Measurements from ENCODE around the gene GUCD1.
A peak's percentile ranks its signal among the peaks of the same experiment; 100 is the strongest.

The GUCD1 gene

GRCh38 chr22:24590596-24591173, 35.7 kb upstream of the GUCD1 start:
- no peak for DNase-seq (ENCODE audit: low spot score)

DNA sequence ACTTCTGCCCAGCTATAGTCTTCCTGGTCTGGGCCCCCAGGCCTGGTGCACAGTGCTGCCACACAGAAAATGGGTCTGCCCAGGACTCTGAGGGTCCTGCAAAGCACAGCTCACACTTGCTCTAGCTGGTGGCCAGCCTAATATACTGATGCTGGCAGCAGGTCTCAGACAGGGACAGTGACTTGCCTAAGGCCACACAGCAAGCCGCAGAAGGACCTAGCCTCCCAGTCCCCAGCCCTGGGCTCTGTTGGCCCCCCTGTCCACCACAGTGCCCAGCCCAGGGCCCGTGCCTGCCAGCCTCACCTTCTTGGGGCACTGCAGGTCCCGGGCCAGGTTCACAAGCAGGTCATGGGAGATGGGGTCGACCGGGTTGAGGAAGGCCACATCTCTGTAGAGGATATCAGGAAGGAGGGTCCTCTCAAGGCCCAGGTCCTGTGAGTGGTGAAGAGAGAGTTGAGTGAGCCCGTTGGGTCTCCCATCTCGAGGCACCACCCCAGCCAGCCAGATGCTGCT, 34.6 kb upstream of the GUCD1 start:
- DNase-seq (ENCODE audit: low spot score) = no peak

GRCh38 chr22:24588757-24589481, 34.0 kb upstream of the GUCD1 start:
- DNase-seq (ENCODE audit: low spot score) = no peak

DNA sequence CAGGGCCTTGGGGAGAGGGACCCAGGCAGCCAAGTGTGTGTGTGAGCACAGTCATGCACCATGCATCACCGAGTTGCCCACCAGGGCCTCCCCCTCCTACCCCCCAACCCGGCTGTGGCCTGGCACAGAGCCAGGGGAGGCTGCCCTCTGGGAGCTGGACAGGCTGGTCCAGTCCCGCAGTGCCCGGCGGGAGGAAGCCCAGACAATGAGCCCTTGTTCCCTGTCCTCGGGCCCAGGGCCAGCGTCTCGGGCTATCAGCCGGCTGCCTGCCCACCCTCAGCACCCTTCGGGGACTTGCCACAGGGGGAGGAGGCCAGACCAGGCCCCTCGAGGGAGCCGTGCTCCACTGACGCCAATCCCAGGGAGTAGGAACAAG, 33.4 kb upstream of the GUCD1 start:
- no peak for DNase-seq (ENCODE audit: low spot score)

- no peak for DNase-seq (ENCODE audit: low spot score)
These were observed 33.0 kb upstream of the GUCD1 start for GRCh38 chr22:24587948-24588347.

GRCh38 chr22:24587251-24587650, 32.3 kb upstream of the GUCD1 start:
- no peak for DNase-seq (ENCODE audit: low spot score)

DNA sequence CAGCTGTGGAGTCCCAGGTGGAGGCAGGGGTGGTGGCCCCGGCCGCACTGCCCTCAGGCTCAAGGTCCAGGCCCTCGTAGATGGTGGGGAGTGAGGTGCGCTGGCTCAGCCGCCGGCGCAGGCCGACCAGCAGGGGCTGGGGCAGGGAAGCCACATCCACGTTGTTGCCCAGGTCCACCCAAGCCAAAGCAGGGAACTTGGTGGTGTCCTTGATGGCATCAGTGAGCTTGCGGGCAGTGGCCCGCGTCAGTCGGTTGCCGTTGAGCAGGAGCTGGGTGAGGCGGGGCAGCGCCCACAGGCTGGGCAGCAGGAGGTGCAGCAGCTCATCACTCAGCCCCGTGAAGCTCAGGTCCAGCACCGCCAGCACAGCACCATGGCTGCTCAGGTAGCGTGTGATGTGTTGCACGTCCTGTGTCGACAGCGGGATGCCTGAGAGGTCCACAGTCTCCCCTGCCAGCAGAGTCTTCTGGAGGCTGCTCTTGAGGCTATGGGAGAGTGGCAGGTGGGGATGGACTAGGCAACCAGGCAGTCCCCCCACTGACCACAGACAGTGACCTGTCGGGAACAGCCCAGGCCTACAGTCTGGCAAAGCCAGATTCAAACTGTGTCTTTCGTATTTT, 31.1 kb upstream of the GUCD1 start:
- no peak for DNase-seq (ENCODE audit: low spot score)

GRCh38 chr22:24585461-24585860, 30.5 kb upstream of the GUCD1 start:
- DNase-seq (ENCODE audit: low spot score) = no peak

DNA sequence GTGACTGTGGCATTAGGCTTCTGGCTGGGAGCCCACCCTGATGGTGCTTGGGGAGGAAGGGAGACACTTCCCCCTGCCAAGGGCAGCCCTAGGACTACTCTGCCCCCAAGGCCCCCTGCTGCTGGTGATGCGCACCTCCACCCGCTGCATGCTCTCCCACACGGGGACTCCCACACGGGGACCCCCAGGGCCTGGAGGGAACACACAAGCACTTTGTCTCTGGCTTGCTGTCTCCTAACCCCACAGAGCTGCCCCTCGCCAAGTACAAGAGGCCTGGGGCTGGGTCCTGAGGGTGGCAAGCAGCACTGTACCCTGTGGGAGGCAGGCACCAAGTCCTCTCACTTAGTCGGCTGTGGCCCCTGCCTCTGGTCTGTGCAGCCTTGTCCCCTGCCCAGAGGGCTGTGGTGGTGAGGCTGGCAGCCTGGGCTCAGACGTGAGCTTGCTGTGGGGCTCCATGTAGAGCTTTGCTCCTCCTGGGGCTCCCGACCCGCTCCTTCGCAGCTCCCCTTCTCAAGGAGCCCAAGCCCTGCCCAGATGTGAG, 30.0 kb upstream of the GUCD1 start:
- DNase-seq (ENCODE audit: low spot score) = no peak

- no peak for DNase-seq (ENCODE audit: low spot score)
These were observed 29.3 kb upstream of the GUCD1 start for GRCh38 chr22:24584166-24584790.

GRCh38 chr22:24583221-24584165, 28.6 kb upstream of the GUCD1 start:
- DNase-seq (ENCODE audit: low spot score) = no peak

GRCh38 chr22:24582056-24582814, 27.3 kb upstream of the GUCD1 start:
- DNase-seq (ENCODE audit: low spot score) = no peak

GRCh38 chr22:24580276-24580675, 25.3 kb upstream of the GUCD1 start:
- no peak for DNase-seq (ENCODE audit: low spot score)

DNA sequence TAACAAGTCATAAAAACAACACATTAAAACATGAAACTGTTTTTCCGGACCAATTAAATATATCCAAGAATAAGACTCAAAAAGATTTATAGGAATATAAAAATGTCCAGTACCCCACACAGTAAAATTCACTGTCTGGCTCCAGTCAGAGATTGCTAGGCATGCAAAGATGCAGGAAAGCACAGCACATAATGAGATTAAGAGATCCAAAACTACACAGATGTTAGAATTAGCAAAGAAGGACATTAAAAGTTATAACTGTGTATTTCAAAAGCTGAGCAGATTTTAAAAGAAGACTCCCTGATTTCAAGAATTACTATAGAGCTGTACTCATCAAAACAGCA, 24.3 kb upstream of the GUCD1 start:
- no peak for DNase-seq (ENCODE audit: low spot score)

- peak; percentile 43 for DNase-seq (ENCODE audit: low spot score)
These were observed 23.7 kb upstream of the GUCD1 start for GRCh38 chr22:24578355-24579257.

DNA sequence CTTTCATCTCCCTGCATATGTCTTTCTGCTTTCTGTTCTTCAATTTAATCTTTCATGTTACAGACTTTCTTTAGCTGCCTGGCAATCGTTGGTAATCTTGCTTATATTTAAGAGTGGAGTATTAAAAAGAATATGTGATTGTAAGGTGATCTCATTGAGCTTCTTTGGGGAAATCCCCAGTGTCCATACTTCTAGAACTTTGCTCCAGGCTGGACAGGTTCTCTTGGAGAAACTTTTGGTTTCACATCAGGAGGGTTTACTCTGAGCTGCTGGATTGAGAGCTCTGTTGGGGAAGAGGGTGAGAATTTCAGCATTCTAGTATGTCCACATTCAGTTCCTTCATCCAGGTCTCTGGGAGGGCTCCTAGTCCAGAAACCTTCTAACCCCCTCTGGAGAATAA, 21.8 kb upstream of the GUCD1 start:
- no peak for DNase-seq (ENCODE audit: low spot score)

- DNase-seq (ENCODE audit: low spot score) = no peak
These were observed 16.3 kb upstream of the GUCD1 start for GRCh38 chr22:24571266-24571665.

DNA sequence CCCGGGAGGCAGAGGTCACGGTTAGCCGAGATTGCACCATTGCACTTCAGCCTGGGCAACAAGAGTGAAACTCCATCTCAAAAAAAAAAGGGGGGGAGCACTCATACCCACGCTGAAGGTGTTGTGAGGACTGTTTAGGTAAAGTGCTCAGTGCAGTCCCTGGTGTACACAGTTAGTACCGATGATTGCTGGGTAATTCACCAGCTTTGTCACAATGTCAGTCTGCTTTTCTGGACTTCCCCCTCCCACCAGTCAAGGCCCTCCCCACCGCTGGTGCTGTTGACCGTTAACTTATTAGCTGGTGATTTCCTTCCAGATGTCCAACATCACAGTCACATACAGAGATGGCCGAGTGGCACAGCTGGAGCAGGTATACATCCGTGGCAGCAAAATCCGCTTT, 12.7 kb upstream of the GUCD1 start:
- no peak for DNase-seq (ENCODE audit: low spot score)

- DNase-seq (ENCODE audit: low spot score) = no peak
These were observed 12.1 kb upstream of the GUCD1 start for GRCh38 chr22:24566899-24567511.
